GM08714 (cell line): ENCODE data around the gene MARCHF5.

Experiments used
- H3K4me3 ChIP-seq: fragments of 200-500 bp; sonication (Bioruptor generic); 2 replicates; pipeline ENCODE4 v1.5.1; 2014; ENCODE audit warnings: mild to moderate bottlenecking, low read length, inconsistent platforms
- ZNF274 ChIP-seq: IDR thresholded peaks from 2 replicates; pipeline ENCODE4 v1.6.1; 2012; ENCODE audit warnings: mild to moderate bottlenecking, low read depth, low read length

The MARCHF5 gene

DNA sequence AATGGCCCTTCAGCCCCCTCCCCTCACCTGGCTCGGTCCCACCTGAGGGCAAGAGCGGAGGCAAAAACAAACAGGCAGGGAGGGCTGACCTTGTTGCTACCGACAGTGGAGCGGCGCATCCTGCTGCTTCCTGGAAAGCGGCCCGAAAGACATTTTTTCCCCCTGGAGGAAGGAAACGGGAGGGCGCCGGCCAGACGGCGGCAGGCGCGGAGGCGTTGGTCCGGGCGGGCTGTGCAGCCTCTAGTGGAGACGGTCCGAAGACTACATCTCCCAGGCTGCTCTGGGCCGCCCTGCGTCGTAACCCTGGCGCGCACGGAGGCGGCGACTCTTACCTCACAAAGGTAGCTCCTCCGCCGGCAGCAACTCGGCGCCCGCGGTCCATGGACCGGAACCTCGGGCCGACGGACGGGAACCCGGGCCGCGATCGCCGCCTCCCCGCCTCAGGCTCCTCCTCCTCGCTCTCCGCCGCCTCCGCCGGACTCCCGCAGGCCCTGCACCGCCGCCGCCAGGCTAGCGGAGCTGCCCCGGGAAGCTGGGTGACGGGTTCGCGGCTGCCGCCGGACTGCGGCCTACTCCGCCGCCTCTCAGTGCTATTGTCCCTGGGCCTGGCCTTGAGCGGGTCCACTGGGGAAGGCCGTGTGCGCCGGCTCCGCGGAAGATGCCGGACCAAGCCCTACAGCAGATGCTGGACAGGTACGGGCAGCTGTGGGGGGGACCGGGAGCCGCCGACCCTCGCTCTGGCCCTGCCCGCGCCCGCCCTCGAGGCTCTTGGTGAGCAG is at the start of gene MARCHF5, which contains the start of gene CPEB3:
Gene MARCHF5 (plus strand): TSS at position 331 of the 779 bp plus-strand sequence. CDS start 328 bp downstream, at position 659.
Gene CPEB3 (minus strand): TSS at position 242 of the 779 bp plus-strand sequence. CDS start 50,728 bp downstream, outside the sequence.
- peak within 1 kb of the TSS; percentile 99 for H3K4me3 ChIP-seq
- TF ChIP-seq ZNF274: no peak

- H3K4me3 ChIP-seq: no peak overlapping the region
- TF ChIP-seq ZNF274: no peak
Measured at GRCh38 chr10:92241501-92241900, 49.5 kb upstream of the MARCHF5 start.

GRCh38 chr10:92242380-92242779 is 48.6 kb upstream of the MARCHF5 start:
- H3K4me3 ChIP-seq: no peak overlapping the region; the same call in 1 of the 2 replicates
- TF ChIP-seq ZNF274: no peak

DNA sequence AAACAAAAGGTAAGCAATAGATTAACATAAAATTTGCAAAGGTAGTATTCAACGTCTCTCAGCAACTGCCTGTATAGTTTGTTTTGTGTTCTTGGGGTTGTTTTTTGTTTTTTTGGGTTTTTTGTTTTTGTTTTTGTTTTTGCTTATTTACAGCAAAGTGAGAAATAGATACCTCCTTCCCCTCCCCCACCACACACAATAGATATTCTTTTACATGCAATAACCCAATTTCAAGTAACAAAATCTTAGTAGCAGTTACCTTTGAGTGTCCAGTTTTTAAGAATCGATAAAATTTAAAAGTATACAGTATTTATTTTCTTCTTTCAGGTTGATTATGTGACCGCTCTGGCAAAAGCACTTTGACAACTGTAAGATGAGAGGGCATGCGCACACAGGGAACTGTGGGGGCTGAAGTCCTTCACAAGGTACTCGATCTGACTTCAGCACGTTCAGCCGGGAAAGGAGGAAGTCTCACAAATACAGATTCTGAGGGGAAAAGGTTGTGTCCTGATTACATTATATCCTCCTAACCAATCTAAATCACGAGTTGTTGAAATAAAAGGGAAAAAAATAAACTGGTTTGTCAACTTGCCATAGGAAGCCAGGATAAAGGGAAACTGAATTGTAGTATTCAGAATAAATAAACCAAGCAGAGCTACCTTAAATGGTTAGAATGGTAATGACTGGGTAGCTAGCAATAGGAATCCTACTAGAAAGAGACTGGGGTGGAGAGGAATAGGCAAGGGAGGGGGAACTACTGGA is 47.9 kb upstream of the MARCHF5 start:
- TF ChIP-seq ZNF274: no peak
- H3K4me3 ChIP-seq: peak overlapping the region; percentile 30; the same call in 1 of the 2 replicates

- H3K4me3 ChIP-seq: no peak overlapping the region
- TF ChIP-seq ZNF274: no peak
Measured at GRCh38 chr10:92244796-92245195, 46.2 kb upstream of the MARCHF5 start.

GRCh38 chr10:92248566-92248965 is 42.4 kb upstream of the MARCHF5 start:
- no peak overlapping the region for H3K4me3 ChIP-seq
- TF ChIP-seq ZNF274: no peak

DNA sequence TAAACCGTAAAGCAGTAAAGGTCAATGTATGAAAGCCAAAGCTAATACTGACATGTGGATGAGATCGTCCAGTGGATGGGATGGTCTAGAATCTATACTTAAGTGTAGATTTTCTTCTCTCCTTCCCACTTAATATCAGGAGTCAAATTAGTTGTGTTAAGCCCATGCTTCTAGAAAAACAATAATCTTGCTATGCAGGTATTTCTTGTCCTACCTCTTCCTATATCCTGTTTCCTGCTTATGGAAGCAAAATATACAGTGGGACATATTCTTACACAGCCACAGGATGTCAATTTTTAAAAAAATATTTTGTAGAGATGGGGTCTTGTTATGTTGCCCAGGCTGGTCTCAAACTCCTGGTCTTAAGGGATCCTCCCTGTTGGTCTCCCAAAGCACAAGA is 27.6 kb upstream of the MARCHF5 start:
- TF ChIP-seq ZNF274: no peak
- H3K4me3 ChIP-seq: no peak overlapping the region

GRCh38 chr10:92264249-92264648 is 26.7 kb upstream of the MARCHF5 start:
- H3K4me3 ChIP-seq: no peak overlapping the region
- no peak for TF ChIP-seq ZNF274

DNA sequence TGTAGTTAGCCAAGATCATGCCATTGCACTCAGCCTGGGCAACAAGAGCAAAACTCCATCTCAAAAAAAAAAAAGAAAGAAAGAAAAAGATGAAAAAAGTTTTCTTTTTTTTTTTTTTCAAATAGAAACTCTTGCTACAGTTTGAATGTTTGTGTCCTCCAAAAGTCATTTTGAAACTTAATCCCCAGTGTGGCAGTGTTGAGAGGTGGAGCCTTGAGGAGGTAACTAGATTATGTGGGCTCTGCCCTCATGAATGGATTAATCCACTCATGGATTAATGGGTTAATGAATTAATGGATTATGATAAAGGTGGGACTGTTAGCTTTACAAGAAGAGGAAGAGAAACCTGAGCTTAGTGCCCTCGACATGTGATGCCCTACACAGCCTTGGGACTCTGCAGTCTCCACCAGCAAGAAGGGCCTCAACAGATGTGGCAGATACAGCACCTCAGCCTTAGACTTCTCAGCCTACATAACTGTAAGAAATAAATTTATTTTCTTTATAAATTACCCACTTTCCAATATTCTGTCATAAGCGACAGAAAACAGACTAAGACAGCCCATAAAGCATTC is 25.2 kb upstream of the MARCHF5 start:
- no peak for TF ChIP-seq ZNF274

DNA sequence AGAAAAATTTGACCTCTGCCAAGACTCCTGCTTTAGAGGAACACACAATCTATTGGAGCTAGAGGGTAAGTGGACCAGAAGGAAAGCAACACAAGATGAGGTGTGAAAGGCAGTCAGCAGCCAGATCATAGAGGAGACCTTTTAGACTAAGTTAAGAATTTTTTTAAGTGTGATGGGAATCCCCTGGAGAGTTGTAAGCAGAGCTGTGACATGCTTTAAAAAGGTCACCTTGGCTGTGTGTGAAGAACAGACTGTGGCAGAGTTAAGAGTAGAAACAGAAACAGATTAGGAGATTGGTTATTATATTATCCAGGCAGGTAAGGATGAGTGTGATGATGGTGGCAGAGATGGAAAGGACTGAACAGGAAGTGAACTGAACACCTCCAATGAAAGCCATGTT is 23.6 kb upstream of the MARCHF5 start:
- H3K4me3 ChIP-seq: no peak overlapping the region
- TF ChIP-seq ZNF274: no peak

More for the DNA sequence above, 25.2 kb upstream of the MARCHF5 start:
- no peak overlapping the region for H3K4me3 ChIP-seq

DNA sequence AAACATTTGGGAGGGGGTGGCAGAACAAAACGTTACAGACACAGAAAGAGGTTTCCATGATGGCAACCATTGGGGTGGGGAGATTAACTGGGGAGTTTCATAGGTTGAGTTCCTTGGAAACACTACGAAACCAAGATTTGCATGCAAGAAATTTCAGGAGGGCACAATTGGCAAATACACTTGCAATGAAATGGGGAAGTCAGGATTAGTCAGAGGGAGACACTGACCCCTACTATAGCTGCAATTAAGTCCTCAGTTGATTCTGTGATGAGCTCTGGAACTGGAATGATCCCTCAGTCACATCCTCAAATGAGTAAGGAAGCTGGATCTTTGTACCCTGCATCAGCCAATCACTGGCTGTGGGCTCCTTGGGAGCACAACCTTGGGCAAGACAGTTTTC is 22.2 kb upstream of the MARCHF5 start:
- no peak overlapping the region for H3K4me3 ChIP-seq
- TF ChIP-seq ZNF274: no peak

DNA sequence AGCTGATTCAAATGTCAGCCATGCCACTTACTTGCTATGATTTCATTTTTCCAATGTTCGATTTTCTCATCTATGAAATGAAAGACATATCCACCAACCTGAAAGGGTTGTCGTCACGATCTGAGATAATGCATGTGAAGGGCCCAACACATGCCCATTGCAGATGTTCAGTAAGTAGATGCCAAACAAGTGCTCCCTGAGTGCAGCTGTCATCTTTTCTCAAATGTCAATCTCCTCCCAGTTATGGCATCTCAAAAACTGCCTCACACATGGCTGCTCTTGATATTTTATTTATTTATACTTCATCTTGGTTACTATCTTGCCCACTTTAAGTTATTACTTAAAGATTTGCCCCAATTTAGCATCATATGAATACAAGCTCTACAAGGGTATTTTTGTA is 16.9 kb upstream of the MARCHF5 start:
- no peak for TF ChIP-seq ZNF274
- no peak overlapping the region for H3K4me3 ChIP-seq

- H3K4me3 ChIP-seq: no peak overlapping the region
- no peak for TF ChIP-seq ZNF274
Measured at GRCh38 chr10:92278996-92279696, 11.8 kb upstream of the MARCHF5 start.
